Forelimb muscle (tissue), 1 donor: ENCODE measurements around the gene EIF2AK3. TPM values are rescaled to one million over a fixed set of nuclear protein-coding genes. Genes with fewer than 3 reads are reported as not detected.
A peak's percentile ranks its signal among the peaks of the same experiment; 100 is the strongest.
"Not testable (repeated sequence)": the region's sequence is repeated elsewhere in the genome, so short reads cannot be mapped to it uniquely, and the experiment has no call there.

Experiments
- DNase-seq: peaks from one replicate; pipeline ENCODE4 v3.0.0-alpha.2; 2013; ENCODE audit warnings: low read depth
- polyA plus RNA-seq: library from polyadenylated mRNA; unstranded; fragments of 120-200 nt; gene quantifications from one replicate; pipeline ENCODE4 v1.2.1, GENCODE V29; 2013; ENCODE audit not compliant: insufficient read length

The EIF2AK3 gene
- polyA plus RNA-seq, 1 donor: 15.7 TPM

GRCh38 chr2:88637464-88637863 lies 10.2 kb upstream of the EIF2AK3 start:
- DNase-seq: no peak

- no peak for DNase-seq
These were observed 8.8 kb upstream of the EIF2AK3 start for GRCh38 chr2:88636026-88636425.

GRCh38 chr2:88632569-88632968 lies 5.3 kb upstream of the EIF2AK3 start:
- no peak for DNase-seq

GRCh38 chr2:88628571-88628939 lies 1.3 kb upstream of the EIF2AK3 start:
- DNase-seq: no peak

- peak; percentile 56 for DNase-seq
These were observed 749 bp upstream of the EIF2AK3 start for GRCh38 chr2:88627856-88628570.

GRCh38 chr2:88626171-88627054 lies 851 bp downstream of the EIF2AK3 start:
- no peak for DNase-seq

GRCh38 chr2:88624477-88624876 lies 2.8 kb downstream of the EIF2AK3 start:
- DNase-seq: no peak

DNA sequence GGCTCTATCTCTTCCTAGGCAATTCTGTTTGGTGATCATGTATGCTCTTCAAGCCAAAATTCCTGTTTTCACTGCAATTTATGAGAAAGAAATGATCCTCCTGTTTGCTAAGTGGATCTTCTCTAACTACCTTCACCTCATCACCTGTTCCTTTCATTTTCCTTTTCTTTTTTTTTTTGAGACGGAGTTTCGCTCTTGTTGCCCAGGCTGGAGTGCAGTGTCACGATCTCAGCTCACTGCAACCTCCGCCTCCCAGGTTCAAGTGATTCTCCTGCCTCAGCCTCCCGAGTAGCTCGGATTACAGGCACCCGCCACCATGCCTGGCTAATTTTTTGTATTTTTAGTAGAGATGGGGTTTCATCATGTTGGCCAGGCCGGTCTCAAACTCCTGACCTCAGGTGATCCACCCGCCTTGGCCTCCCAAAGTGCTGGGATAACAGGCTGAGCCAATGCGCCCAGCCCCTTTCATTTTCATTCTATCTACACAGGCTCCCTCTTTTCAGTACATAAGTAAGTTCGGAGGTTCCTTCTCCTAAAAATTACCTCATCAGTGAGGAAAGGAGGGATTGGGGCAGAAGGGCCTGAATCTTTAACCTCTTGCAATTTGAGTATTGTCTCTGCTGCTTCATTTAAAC lies 3.3 kb downstream of the EIF2AK3 start:
- DNase-seq: not testable (repeated sequence)

- no peak for DNase-seq
These were observed 5.0 kb downstream of the EIF2AK3 start for GRCh38 chr2:88622307-88622706.

DNA sequence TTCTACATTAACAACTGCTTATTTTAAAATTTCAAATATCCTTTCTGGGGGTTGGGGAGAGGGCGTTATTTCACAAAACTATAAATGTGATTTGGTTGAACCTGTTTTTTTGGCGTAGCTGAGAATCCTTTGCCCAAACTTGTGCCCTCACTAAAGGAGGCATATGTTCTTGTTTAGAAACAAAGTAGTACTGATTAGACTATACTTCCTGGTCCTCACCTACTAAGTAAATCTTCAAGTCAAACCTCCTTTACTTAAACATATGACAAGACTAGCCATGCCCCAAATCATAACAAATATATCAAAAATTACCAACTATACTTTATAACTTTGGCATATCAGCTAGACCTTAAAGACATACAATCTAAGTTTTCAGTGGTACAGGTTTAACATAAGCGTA lies 5.8 kb downstream of the EIF2AK3 start:
- no peak for DNase-seq

DNA sequence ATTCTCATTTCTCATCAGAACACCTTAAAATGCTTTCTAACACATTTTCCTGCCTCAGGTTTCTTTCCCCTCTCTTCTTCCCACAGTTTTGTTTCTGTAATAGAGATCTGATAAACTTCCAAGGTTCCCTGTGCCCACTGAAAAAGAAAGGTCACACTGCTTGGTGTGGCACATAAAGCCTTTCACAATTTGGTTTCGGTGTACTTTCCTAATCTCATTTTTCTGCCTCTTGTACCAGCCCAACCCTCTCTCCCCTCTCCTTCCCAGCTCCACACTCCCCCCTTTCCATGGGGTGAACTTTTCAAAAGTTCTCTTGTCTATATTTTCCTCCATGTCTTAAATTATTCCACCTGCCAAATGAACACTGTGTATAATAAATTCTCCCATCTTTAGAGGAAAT lies 7.2 kb downstream of the EIF2AK3 start:
- no peak for DNase-seq

DNA sequence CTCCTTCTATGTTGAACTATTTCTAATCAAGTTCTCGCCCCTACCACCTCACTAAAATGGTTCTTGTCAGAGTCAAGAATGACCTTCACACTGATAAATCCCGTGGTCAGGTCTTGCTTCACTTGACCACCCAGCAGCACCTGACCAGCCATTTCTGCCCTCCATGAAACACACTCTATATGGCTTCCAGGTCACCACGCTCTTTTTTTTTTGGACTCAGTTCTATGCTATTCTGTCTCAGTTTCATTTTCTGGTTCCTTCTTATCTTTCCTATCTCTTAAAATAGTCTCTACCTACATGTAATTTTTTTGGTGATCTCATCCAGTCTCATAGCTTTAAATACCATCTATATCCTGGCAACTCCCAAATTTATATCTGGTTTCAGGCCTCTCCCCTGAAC lies 11.4 kb downstream of the EIF2AK3 start:
- no peak for DNase-seq

GRCh38 chr2:88614497-88615157 lies 12.6 kb downstream of the EIF2AK3 start:
- DNase-seq: no peak

- no peak for DNase-seq
These were observed 13.3 kb downstream of the EIF2AK3 start for GRCh38 chr2:88613921-88614320.

- no peak for DNase-seq
These were observed 19.1 kb downstream of the EIF2AK3 start for GRCh38 chr2:88608184-88608583.

- DNase-seq: no peak
These were observed 19.8 kb downstream of the EIF2AK3 start for GRCh38 chr2:88607416-88607815.

- DNase-seq: no peak
These were observed 20.8 kb downstream of the EIF2AK3 start for GRCh38 chr2:88606371-88607030.

- no peak for DNase-seq
These were observed 24.1 kb downstream of the EIF2AK3 start for GRCh38 chr2:88603146-88603545.

DNA sequence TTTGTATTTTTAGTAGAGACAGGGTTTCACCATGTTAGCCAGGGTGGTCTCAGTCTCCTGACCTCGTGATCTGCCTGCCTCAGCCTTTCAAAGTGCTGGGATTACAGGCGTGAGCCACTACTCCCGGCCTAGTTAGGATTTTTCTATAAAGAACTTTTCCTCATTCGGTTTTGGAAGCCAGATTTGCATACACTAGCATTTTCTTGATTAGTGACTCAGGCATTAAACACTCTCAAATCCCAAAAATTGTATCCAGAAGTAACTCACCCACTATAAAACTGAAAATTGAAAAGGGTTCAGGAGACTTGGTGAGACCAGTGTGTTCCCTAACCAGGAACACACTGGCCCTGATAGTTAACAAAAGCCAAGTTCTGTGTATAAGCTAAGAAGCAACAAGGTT lies 25.2 kb downstream of the EIF2AK3 start:
- no peak for DNase-seq

DNA sequence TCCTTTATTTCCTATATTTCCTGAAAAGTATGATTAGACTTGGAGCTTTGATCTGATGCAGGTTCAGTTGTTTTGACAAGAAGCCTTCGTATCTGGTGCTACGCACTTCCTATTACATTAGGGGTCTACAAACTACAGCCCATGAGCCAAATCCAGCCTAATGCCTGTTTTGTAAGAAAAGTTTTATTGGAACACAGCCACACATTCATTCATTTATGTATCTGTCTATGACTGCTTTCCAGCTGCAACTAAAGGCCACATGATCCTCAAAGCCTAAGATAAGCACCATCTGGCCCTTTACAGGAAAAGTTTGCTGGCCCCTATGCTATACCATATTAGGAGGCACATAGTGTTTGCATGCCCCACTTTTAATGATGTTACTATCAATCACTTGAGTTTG lies 26.0 kb downstream of the EIF2AK3 start:
- peak; percentile 16 for DNase-seq

- DNase-seq: peak; percentile 44
These were observed 27.2 kb downstream of the EIF2AK3 start for GRCh38 chr2:88600038-88600465.
